ENCODE results near the gene SLC1A1. TPM values are rescaled to one million over a fixed set of nuclear protein-coding genes. Genes with fewer than 3 reads are reported as not detected.
"Not testable (repeated sequence)": the region's sequence is repeated elsewhere in the genome, so short reads cannot be mapped to it uniquely, and the experiment has no call there.

Gene SLC1A1
- total RNA-seq, 1 donor from 2014 or later, result 4.7 TPM

- Histone ChIP-seq H3K36me3 (ENCODE audit: control insufficient read depth, insufficient read depth, low read length) (no peaks in the 10 kb centered on the region), H3K27me3 (ENCODE audit: control insufficient read depth, insufficient read depth, low read length) (no peaks in the 10 kb centered on the region), H3K4me3 (ENCODE audit: low read depth, low read length) (no peak overlapping the region)
- no peak for TF ChIP-seq CTCF (IDR thresholded peaks at IDR 0.05; ENCODE audit: insufficient read depth, low read length, poor library complexity, severe bottlenecking)
- no peak for DNase-seq (ENCODE audit: low read depth)
Measured at GRCh38 chr9:4538107-4538506, 47.8 kb downstream of the SLC1A1 start.

- DNase-seq (ENCODE audit: low read depth), result no peak
- Histone ChIP-seq H3K4me3 (ENCODE audit: low read depth, low read length) (no peak overlapping the region), H3K36me3 (ENCODE audit: control insufficient read depth, insufficient read depth, low read length) (no peaks in the 10 kb centered on the region), H3K27me3 (ENCODE audit: control insufficient read depth, insufficient read depth, low read length) (no peaks in the 10 kb centered on the region)
- no peak for TF ChIP-seq CTCF (IDR thresholded peaks at IDR 0.05; ENCODE audit: insufficient read depth, low read length, poor library complexity, severe bottlenecking)
Measured at GRCh38 chr9:4538621-4539020, 48.4 kb downstream of the SLC1A1 start.

GRCh38 chr9:4540425-4540824, 50.2 kb downstream of the SLC1A1 start:
- Histone ChIP-seq H3K4me3 (ENCODE audit: low read depth, low read length) (no peak overlapping the region), H3K36me3 (ENCODE audit: control insufficient read depth, insufficient read depth, low read length) (no peaks in the 10 kb centered on the region), H3K27me3 (ENCODE audit: control insufficient read depth, insufficient read depth, low read length) (no peaks in the 10 kb centered on the region)
- no peak for TF ChIP-seq CTCF (IDR thresholded peaks at IDR 0.05; ENCODE audit: insufficient read depth, low read length, poor library complexity, severe bottlenecking)
- no peak for DNase-seq (ENCODE audit: low read depth)

- Histone ChIP-seq H3K27me3 (ENCODE audit: control insufficient read depth, insufficient read depth, low read length) (no peaks in the 10 kb centered on the region), H3K36me3 (ENCODE audit: control insufficient read depth, insufficient read depth, low read length) (no peaks in the 10 kb centered on the region), H3K4me3 (ENCODE audit: low read depth, low read length) (no peak overlapping the region)
- no peak for DNase-seq (ENCODE audit: low read depth)
- no peak for TF ChIP-seq CTCF (IDR thresholded peaks at IDR 0.05; ENCODE audit: insufficient read depth, low read length, poor library complexity, severe bottlenecking)
Measured at GRCh38 chr9:4541281-4541680, 51.0 kb downstream of the SLC1A1 start.

GRCh38 chr9:4541856-4542255, 51.6 kb downstream of the SLC1A1 start:
- H3K4me3 ChIP-seq (ENCODE audit: low read depth, low read length), result no peak overlapping the region
- TF ChIP-seq CTCF (IDR thresholded peaks at IDR 0.05; ENCODE audit: insufficient read depth, low read length, poor library complexity, severe bottlenecking), result no peak
- H3K27me3 ChIP-seq (ENCODE audit: control insufficient read depth, insufficient read depth, low read length), result no peaks in the 10 kb centered on the region
- no peaks in the 10 kb centered on the region for H3K36me3 ChIP-seq (ENCODE audit: control insufficient read depth, insufficient read depth, low read length)
- DNase-seq (ENCODE audit: low read depth), result no peak

- H3K36me3 ChIP-seq (ENCODE audit: control insufficient read depth, insufficient read depth, low read length); H3K4me3 ChIP-seq (ENCODE audit: low read depth, low read length); H3K27me3 ChIP-seq (ENCODE audit: control insufficient read depth, insufficient read depth, low read length); DNase-seq (ENCODE audit: low read depth): not testable (repeated sequence)
Measured at GRCh38 chr9:4544714-4545113, 54.4 kb downstream of the SLC1A1 start.

All from kidney epithelial cell (primary cell).